Activated CD8-positive, alpha-beta T cell treated with anti-CD3 and anti-CD28 coated beads for 36 hours (primary cell): ENCODE measurements around the gene HOGA1. TPM values are rescaled to one million over a fixed set of nuclear protein-coding genes. Genes with fewer than 3 reads are reported as not detected.
"Not testable (repeated sequence)": the region's sequence is repeated elsewhere in the genome, so short reads cannot be mapped to it uniquely, and the experiment has no call there.

ENCODE experiments used
- ATAC-seq: fragments of 200-7000 bp; cut with Tn5 transposase; one replicate; pipeline ENCODE4 v1.10.0; 2021; ENCODE audit warnings: mild to moderate bottlenecking, moderate library complexity
- CTCF ChIA-PET: fragments of 350-600 bp; sonication (Branson Sonifier 250); formaldehyde crosslinking; loops from one replicate; lab custom pipeline; 2021; ENCODE audit warnings: antibody characterized with exemption; lab: Charles Lee
- POLR2A ChIA-PET: fragments of 350-600 bp; sonication (Branson Sonifier 250); formaldehyde crosslinking; loops from one replicate; lab custom pipeline; 2021; ENCODE audit warnings: antibody characterized with exemption; lab: Charles Lee
- DNase-seq: peaks from one replicate; pipeline ENCODE4 v3.0.0-alpha.2; 2020
- H3K27ac Mint-ChIP-seq: one replicate; pipeline ENCODE4 v1.8.0; 2021; ENCODE audit warnings: mild to moderate bottlenecking, mixed read lengths
- H3K27me3 Mint-ChIP-seq: one replicate; pipeline ENCODE4 v1.8.0; 2021; ENCODE audit warnings: mixed read lengths
- H3K36me3 Mint-ChIP-seq: one replicate; pipeline ENCODE4 v1.8.0; 2021; ENCODE audit warnings: low read depth, mixed read lengths
- H3K4me1 Mint-ChIP-seq: one replicate; pipeline ENCODE4 v1.8.0; 2021; ENCODE audit warnings: low read depth, mixed read lengths
- H3K4me3 Mint-ChIP-seq: one replicate; pipeline ENCODE4 v1.8.0; 2021; ENCODE audit warnings: mild to moderate bottlenecking, moderate library complexity, mixed read lengths
- H3K9me3 Mint-ChIP-seq: one replicate; pipeline ENCODE4 v1.8.0; 2021; ENCODE audit warnings: mixed read lengths
- intact Hi-C: fragments of 100-400 bp; cut with micrococcal nuclease; formaldehyde crosslinking; loops from one replicate; pipeline ENCODE4 v1.10.0; 2022
- total RNA-seq, 2 experiments: library from RNA; stranded (reverse); gene quantifications; one replicate each; pipeline ENCODE4 v1.2.3, GENCODE V29; 2021
- TF ChIP-seq, protein P1 (sequence below): fragments of 200-600 bp; IDR thresholded peaks from one replicate; pipeline ENCODE4 v1.8.0; 2022; ENCODE audit warnings: antibody characterized with exemption, mild to moderate bottlenecking

The HOGA1 gene
- total RNA-seq, 2 experiments from 2014 or later = not detected

DNA sequence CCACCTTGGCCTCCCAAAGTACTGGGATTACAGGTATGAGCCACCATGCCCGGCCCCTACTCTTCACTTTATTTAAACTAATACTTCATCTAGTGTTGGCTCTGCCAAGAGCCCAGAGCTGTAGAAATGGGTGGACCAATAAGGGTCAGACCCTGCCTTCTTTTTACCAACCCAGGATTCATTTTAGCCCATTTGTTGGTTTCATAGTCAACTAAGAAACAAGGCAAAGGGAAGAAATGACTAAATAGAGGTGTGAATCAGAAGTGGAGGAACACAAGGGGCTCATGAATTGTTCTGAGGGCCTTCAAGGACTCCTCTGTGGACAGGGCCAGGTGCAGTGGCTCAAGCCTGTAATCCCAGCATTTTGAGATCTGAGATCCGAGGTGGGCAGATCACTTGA lies 10.5 kb upstream of the HOGA1 start:
- Mint-ChIP-seq H3K27ac (no peak overlapping the region), H3K27me3 (no peaks in the 10 kb centered on the region), H3K9me3 (no peaks in the 10 kb centered on the region), H3K4me1 (no peaks in the 10 kb centered on the region), H3K4me3 (no peak overlapping the region), H3K36me3 (no peaks in the 10 kb centered on the region)
- no peak for DNase-seq
- peak; percentile 17 for ATAC-seq
- ChIA-PET CTCF (interaction anchor here (1.6 to 1.8 kb wide), 2 partner anchors 10 to 113 kb away, joined by 4 read pairs; partner anchors contain the start of genes AVPI1 and HOGA1), POLR2A (no interaction called here)
- intact Hi-C loops = no loop called here
- TF ChIP-seq, protein P1, sequence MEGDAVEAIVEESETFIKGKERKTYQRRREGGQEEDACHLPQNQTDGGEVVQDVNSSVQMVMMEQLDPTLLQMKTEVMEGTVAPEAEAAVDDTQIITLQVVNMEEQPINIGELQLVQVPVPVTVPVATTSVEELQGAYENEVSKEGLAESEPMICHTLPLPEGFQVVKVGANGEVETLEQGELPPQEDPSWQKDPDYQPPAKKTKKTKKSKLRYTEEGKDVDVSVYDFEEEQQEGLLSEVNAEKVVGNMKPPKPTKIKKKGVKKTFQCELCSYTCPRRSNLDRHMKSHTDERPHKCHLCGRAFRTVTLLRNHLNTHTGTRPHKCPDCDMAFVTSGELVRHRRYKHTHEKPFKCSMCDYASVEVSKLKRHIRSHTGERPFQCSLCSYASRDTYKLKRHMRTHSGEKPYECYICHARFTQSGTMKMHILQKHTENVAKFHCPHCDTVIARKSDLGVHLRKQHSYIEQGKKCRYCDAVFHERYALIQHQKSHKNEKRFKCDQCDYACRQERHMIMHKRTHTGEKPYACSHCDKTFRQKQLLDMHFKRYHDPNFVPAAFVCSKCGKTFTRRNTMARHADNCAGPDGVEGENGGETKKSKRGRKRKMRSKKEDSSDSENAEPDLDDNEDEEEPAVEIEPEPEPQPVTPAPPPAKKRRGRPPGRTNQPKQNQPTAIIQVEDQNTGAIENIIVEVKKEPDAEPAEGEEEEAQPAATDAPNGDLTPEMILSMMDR = no peak

DNA sequence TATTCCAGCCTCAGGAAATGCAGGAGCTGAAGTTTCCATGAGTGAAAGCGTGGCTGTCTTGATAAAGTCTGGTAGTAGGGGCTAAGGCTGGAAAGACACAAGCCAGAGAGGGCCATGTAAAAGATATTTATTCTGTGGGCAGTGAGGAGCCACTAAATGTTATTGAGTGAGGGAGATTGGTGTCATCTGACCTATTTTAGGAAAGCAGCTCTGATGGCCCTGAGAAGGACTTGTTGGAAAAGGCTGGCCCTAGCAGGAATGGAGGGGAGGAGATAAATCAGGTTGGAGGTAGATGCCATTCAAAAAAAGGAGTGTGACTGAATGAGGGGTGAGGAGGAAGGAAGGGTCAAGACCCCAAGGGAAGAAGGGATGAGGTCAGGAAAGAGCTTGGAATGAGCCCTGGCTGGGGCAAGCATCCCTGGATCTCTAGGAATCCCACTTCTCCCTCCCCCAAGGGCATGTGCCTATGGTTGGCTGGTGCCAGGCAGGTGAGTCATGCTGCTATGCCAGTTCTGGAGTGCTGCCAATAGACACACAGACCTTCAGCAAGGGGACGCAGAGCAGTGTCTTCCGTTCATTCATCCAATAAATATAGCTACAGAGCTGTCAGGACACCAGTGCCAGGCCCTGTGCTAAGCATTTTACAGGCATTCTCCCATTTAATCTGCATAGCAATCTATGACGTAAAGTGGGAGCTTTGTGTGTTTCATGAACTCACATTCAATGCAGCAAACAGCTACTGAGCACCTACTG lies 9.6 kb upstream of the HOGA1 start:
- CTCF ChIA-PET = interaction anchor here (0.9 to 1.8 kb wide), 5 partner anchors 9 to 157 kb away, joined by 3 to 4 read pairs (median 3); partner anchors contain the start of genes AVPI1 and HOGA1

DNA sequence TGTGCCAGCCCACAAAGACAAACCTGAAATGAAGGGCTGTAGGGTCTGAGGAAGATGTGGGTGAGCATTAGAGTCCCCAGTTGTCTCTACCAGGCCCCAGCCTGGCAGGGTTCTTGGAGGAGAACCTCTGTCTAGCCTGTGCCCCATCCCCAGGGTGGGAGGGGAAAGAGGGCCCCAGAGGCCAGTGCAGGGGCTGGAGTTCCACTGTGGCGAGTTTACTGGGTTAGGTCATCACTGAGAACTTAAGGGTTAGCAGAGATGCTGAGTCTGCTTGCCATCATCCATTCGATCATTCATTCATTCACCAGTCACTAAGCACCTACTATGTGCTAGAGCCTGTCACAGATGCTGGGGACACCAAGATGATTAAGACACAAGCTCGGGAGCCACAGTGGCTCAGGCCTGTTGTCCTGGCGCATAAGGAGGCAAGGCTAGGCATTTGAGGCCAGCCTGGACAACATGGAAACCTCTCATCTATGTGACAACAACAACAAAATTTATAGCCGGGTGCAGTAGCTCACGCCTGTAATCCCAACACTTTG lies 9.0 kb upstream of the HOGA1 start:
- intact Hi-C loops = no loop called here

More for the DNA sequence above, 9.6 kb upstream of the HOGA1 start:
- Mint-ChIP-seq H3K27me3 (no peaks in the 10 kb centered on the region), H3K27ac (no peak overlapping the region), H3K36me3 (no peaks in the 10 kb centered on the region), H3K4me3 (no peak overlapping the region), H3K4me1 (no peaks in the 10 kb centered on the region), H3K9me3 (no peaks in the 10 kb centered on the region)
- TF ChIP-seq, protein P1 = no peak
- ATAC-seq (no peak), DNase-seq (no peak)
- POLR2A ChIA-PET = interaction anchor here (0.6 kb wide), 1 partner anchor 160 kb away, joined by 3 read pairs; no protein-coding TSS in a partner anchor
- intact Hi-C loops = no loop called here

DNA sequence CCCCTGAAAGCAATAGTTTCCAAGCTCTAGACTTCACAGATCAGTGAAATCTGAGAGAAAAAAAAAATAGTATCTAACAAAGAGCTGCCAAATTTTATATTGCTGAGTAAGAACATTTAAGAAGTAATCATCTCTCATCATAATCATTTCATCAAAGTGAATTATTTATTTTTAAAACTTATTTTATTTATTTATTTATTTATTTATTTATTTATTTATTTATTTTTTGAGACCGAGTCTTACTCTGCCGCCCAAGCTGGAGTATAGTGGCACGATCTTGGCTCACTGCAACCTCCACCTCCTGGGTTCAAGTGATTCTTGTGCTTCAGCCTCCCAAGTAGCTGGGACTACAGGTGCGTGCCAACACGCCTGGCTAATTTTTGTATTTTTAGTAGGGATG lies 7.7 kb upstream of the HOGA1 start:
- H3K9me3 Mint-ChIP-seq, ATAC-seq, DNase-seq, H3K27me3 Mint-ChIP-seq, H3K27ac Mint-ChIP-seq, H3K4me1 Mint-ChIP-seq, intact Hi-C loops, H3K36me3 Mint-ChIP-seq, H3K4me3 Mint-ChIP-seq: not testable (repeated sequence)
- CTCF ChIA-PET = interaction anchor here (0.6 to 1.0 kb wide), 3 partner anchors 12 to 29 kb away, joined by 3 to 4 read pairs (median 3); no protein-coding TSS in a partner anchor
- POLR2A ChIA-PET = interaction anchor here (0.7 kb wide), 1 partner anchor 18 kb away, joined by 3 read pairs; no protein-coding TSS in a partner anchor

More for the DNA sequence above, 9.0 kb upstream of the HOGA1 start:
- DNase-seq (no peak), ATAC-seq (no peak)
- ChIA-PET POLR2A (no interaction called here), CTCF (interaction anchor here (0.9 to 1.5 kb wide), 4 partner anchors 21 to 156 kb away, joined by 3 read pairs; no protein-coding TSS in a partner anchor)
- Mint-ChIP-seq H3K4me3 (no peak overlapping the region), H3K27ac (no peak overlapping the region), H3K4me1 (no peaks in the 10 kb centered on the region), H3K36me3 (no peaks in the 10 kb centered on the region), H3K27me3 (no peaks in the 10 kb centered on the region), H3K9me3 (no peaks in the 10 kb centered on the region)
- TF ChIP-seq, protein P1 = no peak

DNA sequence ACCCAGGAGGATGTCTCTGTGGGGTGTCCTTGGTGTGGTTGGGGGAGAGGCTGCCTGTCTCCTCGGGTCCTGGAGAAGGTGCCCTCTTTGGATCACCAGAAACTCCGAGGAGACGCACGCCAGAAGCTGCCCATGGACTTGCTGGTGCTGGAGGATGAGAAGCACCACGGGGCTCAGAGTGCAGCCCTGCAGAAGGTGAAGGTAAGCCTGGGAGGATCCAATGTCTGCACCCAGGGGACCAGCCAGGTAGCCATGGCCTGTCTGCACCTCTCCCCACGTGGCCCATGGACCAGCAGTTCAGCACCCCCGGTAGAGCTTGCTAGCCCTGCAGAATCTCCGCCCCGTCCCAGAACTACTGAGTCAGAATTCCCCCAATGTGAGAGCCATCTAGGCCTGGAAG lies 6.5 kb upstream of the HOGA1 start:
- Mint-ChIP-seq H3K4me3 (no peak overlapping the region), H3K36me3 (no peaks in the 10 kb centered on the region), H3K4me1 (no peaks in the 10 kb centered on the region), H3K27ac (no peak overlapping the region), H3K9me3 (no peaks in the 10 kb centered on the region), H3K27me3 (no peaks in the 10 kb centered on the region)
- CTCF ChIA-PET = no interaction called here
- POLR2A ChIA-PET = no interaction called here
- intact Hi-C loops = no loop called here
- DNase-seq (no peak), ATAC-seq (no peak)
- TF ChIP-seq, protein P1 = no peak
